H1 (cell line): ENCODE data around the gene RTN4.

ENCODE experiments used
- CTCF ChIP-seq, 3 experiments: IDR thresholded peaks; 1 replicate in 2 of 3; 2 replicates in 1 of 3; pipeline versions ENCODE4 v1.5.1 to v1.6.1; 2011; ENCODE audit warnings: low read length in 3 of 3, mild to moderate bottlenecking in 3 of 3, inconsistent platforms in 2 of 3, low read depth in 1 of 3, moderate library complexity in 1 of 3; ENCODE audit not compliant: insufficient read depth in 1 of 3; ENCODE audit errors: control extremely low read depth in 1 of 3
- GTF2F1 ChIP-seq: IDR thresholded peaks from 2 replicates; pipeline ENCODE4 v1.6.1; 2012; ENCODE audit warnings: low read depth, low read length, improper control_type of control experiment, borderline replicate concordance
- POLR2A ChIP-seq, 2 experiments: IDR thresholded peaks; 1 replicate in 1 of 2; 2 replicates in 1 of 2; pipeline ENCODE4 v1.6.1; 2011; ENCODE audit warnings: low read depth in 2 of 2, low read length in 2 of 2, mild to moderate bottlenecking in 2 of 2; ENCODE audit errors: control extremely low read depth in 1 of 2
- SIRT6 ChIP-seq: IDR thresholded peaks from one replicate; pipeline ENCODE4 v1.7.1; 2012; ENCODE audit warnings: low read length, inconsistent platforms

DNA sequence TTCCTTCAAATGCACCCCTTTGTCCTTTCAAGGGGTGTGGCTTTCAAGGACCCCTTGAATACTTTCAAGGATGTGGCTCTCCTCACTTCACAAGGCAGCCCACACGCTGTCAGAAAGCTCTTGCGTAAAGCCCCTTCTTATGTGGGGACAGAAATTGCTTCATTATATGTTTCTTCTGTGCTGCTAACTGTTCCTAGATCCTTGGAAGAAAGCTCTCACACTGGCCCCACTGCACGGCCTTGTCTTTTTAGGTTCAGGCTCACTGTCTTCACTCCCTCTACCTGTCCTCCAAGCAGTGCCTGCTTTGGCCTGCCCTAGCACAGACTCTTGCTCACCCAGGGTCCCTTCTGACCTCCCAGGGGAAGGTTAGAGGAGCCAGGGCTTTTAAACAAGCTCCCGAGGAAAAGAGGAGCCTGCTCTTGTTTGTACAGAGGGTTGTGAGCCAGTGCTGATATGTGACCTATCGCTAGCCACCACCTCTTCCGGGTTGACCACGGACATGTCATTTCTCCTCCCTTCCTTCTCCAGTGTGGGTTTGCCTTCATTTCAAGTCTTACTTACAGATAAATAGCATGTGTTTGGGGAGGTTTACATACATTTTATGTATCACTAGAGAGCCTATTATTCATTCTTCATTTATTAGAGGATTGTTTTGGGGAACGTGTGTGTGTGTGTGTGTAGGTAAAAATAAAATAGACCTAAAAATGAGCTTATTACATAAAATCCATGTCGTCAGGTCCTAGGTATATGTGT is 94.7 kb downstream of the RTN4 start:
- TF ChIP-seq CTCF (IDR thresholded peaks at IDR 0.05; ENCODE audit: control extremely low read depth in 1 of 3, insufficient read depth in 1 of 3, low read depth in 1 of 3, low read length in 3 of 3) (no peak), POLR2A (IDR thresholded peaks at IDR 0.05; ENCODE audit: control extremely low read depth in 1 of 2, low read depth in 2 of 2, low read length in 2 of 2) (no peak), SIRT6 (no peak), GTF2F1 (no peak)
